ENCODE measurements around the gene KCNH4. TPM values are rescaled to one million over a fixed set of nuclear protein-coding genes. Genes with fewer than 3 reads are reported as not detected.
A peak's percentile ranks its signal among the peaks of the same experiment; 100 is the strongest.
"Not testable (repeated sequence)": the region's sequence is repeated elsewhere in the genome, so short reads cannot be mapped to it uniquely, and the experiment has no call there.

The KCNH4 gene
- 0.06 TPM in 1 of 2 replicates, not detected in the other for total RNA-seq (2014; rRNA removed; shearing (Covaris generic))

GRCh38 chr17:42180922-42181850 is at the start of gene KCNH4:
TSS of gene KCNH4 (minus strand) at chr17:42181142. CDS start at chr17:42180945, 197 bp downstream.
- DNase-seq (ENCODE audit: low spot score), result peak; percentile 44

GRCh38 chr17:42230225-42230624 is 49.3 kb upstream of the KCNH4 start:
- DNase-seq (ENCODE audit: low spot score), result no peak

- DNase-seq (ENCODE audit: low spot score), result no peak
These were observed 47.1 kb upstream of the KCNH4 start for GRCh38 chr17:42227849-42228700.

GRCh38 chr17:42225646-42226045 is 44.7 kb upstream of the KCNH4 start:
- no peak for DNase-seq (ENCODE audit: low spot score)

GRCh38 chr17:42224651-42225050 is 43.7 kb upstream of the KCNH4 start:
- DNase-seq (ENCODE audit: low spot score), result no peak

- DNase-seq (ENCODE audit: low spot score), result peak; percentile 24
These were observed 41.2 kb upstream of the KCNH4 start for GRCh38 chr17:42221886-42222745.

- DNase-seq (ENCODE audit: low spot score), result not testable (repeated sequence)
These were observed 38.3 kb upstream of the KCNH4 start for GRCh38 chr17:42219280-42219679.

- DNase-seq (ENCODE audit: low spot score), result no peak
These were observed 33.2 kb upstream of the KCNH4 start for GRCh38 chr17:42214156-42214555.

- DNase-seq (ENCODE audit: low spot score), result no peak
These were observed 31.4 kb upstream of the KCNH4 start for GRCh38 chr17:42212382-42212781.

GRCh38 chr17:42211921-42212341 is 31.0 kb upstream of the KCNH4 start:
- not testable (repeated sequence) for DNase-seq (ENCODE audit: low spot score)

GRCh38 chr17:42210046-42210445 is 29.1 kb upstream of the KCNH4 start:
- no peak for DNase-seq (ENCODE audit: low spot score)

GRCh38 chr17:42206153-42206612 is 25.2 kb upstream of the KCNH4 start:
- DNase-seq (ENCODE audit: low spot score), result not testable (repeated sequence)

GRCh38 chr17:42203354-42203753 is 22.4 kb upstream of the KCNH4 start:
- DNase-seq (ENCODE audit: low spot score), result no peak

- no peak for DNase-seq (ENCODE audit: low spot score)
These were observed 21.8 kb upstream of the KCNH4 start for GRCh38 chr17:42202696-42203095.

- no peak for DNase-seq (ENCODE audit: low spot score)
These were observed 21.2 kb upstream of the KCNH4 start for GRCh38 chr17:42202159-42202558.

- DNase-seq (ENCODE audit: low spot score), result no peak
These were observed 20.5 kb upstream of the KCNH4 start for GRCh38 chr17:42201458-42201772.

GRCh38 chr17:42200706-42201457 is 19.9 kb upstream of the KCNH4 start:
- DNase-seq (ENCODE audit: low spot score), result no peak

- DNase-seq (ENCODE audit: low spot score), result no peak
These were observed 18.6 kb upstream of the KCNH4 start for GRCh38 chr17:42199416-42200011.

GRCh38 chr17:42198897-42199296 is 18.0 kb upstream of the KCNH4 start:
- no peak for DNase-seq (ENCODE audit: low spot score)

GRCh38 chr17:42197564-42198156 is 16.7 kb upstream of the KCNH4 start:
- DNase-seq (ENCODE audit: low spot score), result no peak

Data from H4 (cell line).